ENCODE results near the gene PCNX2.

Gene PCNX2

DNA sequence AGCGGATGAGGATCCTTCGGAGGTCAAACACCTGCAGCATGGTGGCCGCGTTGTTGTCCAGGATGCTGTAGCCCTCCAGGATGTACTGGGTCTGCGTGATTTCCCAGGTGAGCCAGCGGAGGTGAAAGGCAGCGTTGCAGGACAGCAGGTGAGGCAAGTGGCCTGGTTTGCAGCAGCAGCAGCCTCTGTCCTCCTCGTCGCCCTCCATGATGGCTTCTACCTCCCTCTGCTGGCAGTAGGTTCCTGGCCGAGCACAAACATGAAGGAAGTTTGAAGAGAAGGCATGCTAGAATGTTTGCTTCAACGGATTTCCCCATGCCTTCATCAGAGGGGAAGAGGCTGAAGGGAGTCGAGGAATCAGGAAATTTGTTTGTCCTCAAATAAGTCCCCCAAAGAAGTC is 270.4 kb downstream of the PCNX2 start:
- DNase-seq (ENCODE audit: low read depth): peak; percentile 44

GRCh38 chr1:233024199-233024598 is 271.3 kb downstream of the PCNX2 start:
- no peak for TF ChIP-seq CTCF (conservative IDR thresholded peaks at IDR 0.05; ENCODE audit: low read length)
- no peak for DNase-seq (ENCODE audit: low read depth)
- no peak overlapping the region for H3K4me3 ChIP-seq (ENCODE audit: low read length)

More for the DNA sequence above, 270.4 kb downstream of the PCNX2 start:
- H3K4me3 ChIP-seq (ENCODE audit: low read length): no peak overlapping the region
- TF ChIP-seq CTCF (conservative IDR thresholded peaks at IDR 0.05; ENCODE audit: low read length): peak; percentile 60

DNA sequence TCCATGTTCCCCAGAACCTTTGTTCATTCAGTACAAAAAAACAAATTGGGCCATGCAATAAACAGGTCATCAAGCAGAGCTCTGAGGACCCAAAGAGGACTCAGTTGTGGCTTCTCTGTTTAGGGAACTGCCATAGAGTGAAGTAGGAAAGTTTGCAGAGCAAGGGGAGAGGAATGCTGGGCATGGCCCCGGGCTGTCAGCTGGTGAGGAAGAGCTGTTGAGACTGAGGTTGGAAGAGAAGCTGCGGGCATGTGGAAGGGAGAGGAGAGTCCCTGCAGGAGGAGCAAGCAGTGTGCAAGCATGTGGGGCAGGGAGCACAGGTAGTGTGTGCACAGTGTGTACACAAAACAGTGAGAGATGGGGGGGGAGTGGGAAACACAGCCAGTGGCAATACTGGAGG is 273.3 kb downstream of the PCNX2 start:
- TF ChIP-seq CTCF (conservative IDR thresholded peaks at IDR 0.05; ENCODE audit: low read length): no peak
- H3K4me3 ChIP-seq (ENCODE audit: low read length): no peak overlapping the region
- no peak for DNase-seq (ENCODE audit: low read depth)

- DNase-seq (ENCODE audit: low read depth): no peak
- no peak overlapping the region for H3K4me3 ChIP-seq (ENCODE audit: low read length)
- no peak for TF ChIP-seq CTCF (conservative IDR thresholded peaks at IDR 0.05; ENCODE audit: low read length)
Measured at GRCh38 chr1:233020426-233020825, 275.1 kb downstream of the PCNX2 start.

DNA sequence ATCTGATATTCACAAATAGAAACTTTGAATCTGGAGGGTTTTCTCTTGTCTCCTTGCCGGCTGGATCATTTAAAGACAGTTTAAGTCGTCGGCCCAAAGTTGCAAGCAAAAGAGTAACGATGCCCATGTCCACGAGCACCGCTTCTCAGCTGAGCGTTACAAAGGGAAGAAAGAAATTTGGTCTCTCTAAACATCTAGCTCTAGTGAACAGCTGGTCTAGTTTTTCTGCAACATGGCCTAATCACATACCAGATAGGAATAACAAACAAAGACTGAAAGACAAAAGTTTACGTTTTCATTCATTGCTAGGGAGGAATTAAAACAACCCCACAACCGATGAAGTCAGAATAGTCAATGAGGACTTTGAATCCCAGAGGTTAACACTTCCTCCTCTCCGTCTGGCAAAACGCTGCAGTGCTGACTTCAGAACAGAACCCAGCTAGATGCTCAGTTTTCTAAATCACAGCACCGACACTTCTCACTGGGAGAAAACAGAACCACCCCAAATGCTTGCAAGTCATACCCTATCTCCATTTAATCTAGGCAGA is 275.7 kb downstream of the PCNX2 start:
- H3K4me3 ChIP-seq (ENCODE audit: low read length): no peak overlapping the region
- DNase-seq (ENCODE audit: low read depth): no peak
- TF ChIP-seq CTCF (conservative IDR thresholded peaks at IDR 0.05; ENCODE audit: low read length): no peak

GRCh38 chr1:233019083-233019482 is 276.4 kb downstream of the PCNX2 start:
- no peak for TF ChIP-seq CTCF (conservative IDR thresholded peaks at IDR 0.05; ENCODE audit: low read length)
- DNase-seq (ENCODE audit: low read depth): no peak
- H3K4me3 ChIP-seq (ENCODE audit: low read length): no peak overlapping the region

DNA sequence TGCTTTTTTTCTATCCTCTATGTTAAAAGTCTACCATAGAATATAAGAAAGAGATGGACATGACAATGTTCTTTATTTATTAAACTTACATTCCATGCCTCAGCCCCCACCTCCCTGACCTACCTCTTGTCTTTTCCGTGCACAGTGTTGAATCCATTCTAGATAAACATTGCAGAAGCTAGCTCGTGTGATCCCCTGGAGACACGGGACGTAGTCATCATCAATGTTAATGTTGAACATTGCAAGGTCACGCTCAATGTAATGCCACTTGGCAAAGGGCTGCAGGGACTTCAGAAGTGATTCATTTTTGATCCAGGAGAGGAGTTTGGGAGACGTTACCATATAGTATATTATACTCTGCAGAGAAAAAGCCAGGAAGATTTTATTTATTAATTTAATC is 278.7 kb downstream of the PCNX2 start:
- no peak overlapping the region for H3K4me3 ChIP-seq (ENCODE audit: low read length)
- DNase-seq (ENCODE audit: low read depth): no peak
- no peak for TF ChIP-seq CTCF (conservative IDR thresholded peaks at IDR 0.05; ENCODE audit: low read length)

Measured in AG10803 (cell line).